ENCODE measurements around the gene GARRE1.

- TF ChIP-seq POLR2A (IDR thresholded peaks at IDR 0.05) (no peak), CTCF (IDR thresholded peaks at IDR 0.05) (no peak)
These were observed 30.2 kb downstream of the GARRE1 start for GRCh38 chr19:34284505-34284904.

All from right lobe of liver (tissue), 4 donors.